ENCODE data around the gene ZFAND6. TPM values are rescaled to one million over a fixed set of nuclear protein-coding genes. Genes with fewer than 3 reads are reported as not detected.

Gene ZFAND6
- total and polyA plus RNA-seq, 10 of the 15 experiments (the other 5 are each of a cell fraction or from before 2014, with no cell fraction given), result 78.9 to 179 (median 135) TPM

GRCh38 chr15:80132382-80132781 is 72.9 kb downstream of the ZFAND6 start:
- Histone ChIP-seq H3K36me3 (ENCODE audit: control insufficient read depth in 2 of 2, insufficient read depth in 2 of 2, low read length in 1 of 2) (peaks cover 2 to 25% of the 10 kb centered on the region in 2 experiments; a peak in 3 of 4 replicates), H3K79me2 (ENCODE audit: control insufficient read depth, insufficient read depth, low read length) (no peaks in the 10 kb centered on the region), H3K4me2 (ENCODE audit: control insufficient read depth, insufficient read depth) (no peak overlapping the region), H2AFZ (ENCODE audit: control insufficient read depth, low read depth, low read length) (no peak overlapping the region), H3K9ac (ENCODE audit: control insufficient read depth, insufficient read depth, low read length) (no peak overlapping the region), H3K4me3 (no peak overlapping the region), H3K4me1 (ENCODE audit: control insufficient read depth, insufficient read depth, low read length) (no peaks in the 10 kb centered on the region), H3K27me3 (replicated peaks in 1 of 2; ENCODE audit: control insufficient read depth in 2 of 2, insufficient read depth in 2 of 2, low read length in 1 of 2) (no peaks in the 10 kb centered on the region), H4K20me1 (ENCODE audit: control insufficient read depth, insufficient read depth) (no peaks in the 10 kb centered on the region), H3K9me3 (replicated peaks; ENCODE audit: control insufficient read depth, insufficient read depth, low read length) (no peaks in the 10 kb centered on the region), H3K27ac (ENCODE audit: control insufficient read depth, insufficient read depth) (no peak overlapping the region)
- FAIRE-seq, result no peak
- TF ChIP-seq EZH2 (IDR thresholded peaks at IDR 0.05; ENCODE audit: borderline replicate concordance, control insufficient read depth, low read depth, low read length), result no peak
- no peak for TF ChIP-seq FOXK2 (IDR thresholded peaks at IDR 0.05)
- TF ChIP-seq PKNOX1 (IDR thresholded peaks at IDR 0.05), result no peak
- TF ChIP-seq BCLAF1 (IDR thresholded peaks at IDR 0.05), result no peak
- TF ChIP-seq NBN (IDR thresholded peaks at IDR 0.05), result no peak
- no peak for TF ChIP-seq EED (IDR thresholded peaks at IDR 0.05; ENCODE audit: low read depth)
- no peak for TF ChIP-seq E2F8 (IDR thresholded peaks at IDR 0.05; ENCODE audit: low read depth, partially characterized antibody)
- TF ChIP-seq ESRRA (IDR thresholded peaks at IDR 0.05; ENCODE audit: low read length), result no peak
- TF ChIP-seq ASH2L (IDR thresholded peaks at IDR 0.05; ENCODE audit: borderline replicate concordance, low read depth), result no peak
- TF ChIP-seq CEBPZ (IDR thresholded peaks at IDR 0.05; ENCODE audit: low read depth, low read length), result no peak
- TF ChIP-seq YBX1 (IDR thresholded peaks at IDR 0.05), result no peak
- TF ChIP-seq BACH1 (IDR thresholded peaks at IDR 0.05; ENCODE audit: borderline replicate concordance), result no peak
- TF ChIP-seq NR2C1 (IDR thresholded peaks at IDR 0.05), result no peak
- no peak for TF ChIP-seq CBX3 (IDR thresholded peaks at IDR 0.05; ENCODE audit: borderline replicate concordance, low read depth)
- no peak for TF ChIP-seq PML (IDR thresholded peaks at IDR 0.05; ENCODE audit: low read length)
- no peak for TF ChIP-seq LARP7 (IDR thresholded peaks at IDR 0.05)
- ChIA-PET SMC1A (ENCODE audit: uncharacterized antibody, unreplicated experiment) (interaction anchor here (1.0 kb wide), 1 partner anchor 20 kb away, joined by 4 read pairs; no protein-coding TSS in a partner anchor), POLR2A (no interaction called here), RAD21 (ENCODE audit: unreplicated experiment) (no interaction called here), CTCF (interaction anchor here (0.6 kb wide), 1 partner anchor 17 kb away, joined by 3 read pairs; no protein-coding TSS in a partner anchor)
- no peak for ATAC-seq
- no peak for DNase-seq (ENCODE audit: low read depth, low spot score)
- in situ Hi-C loops (cut with MboI), result no loop called here
- WGBS (ENCODE audit: insufficient coverage, insufficient replicate concordance, low lambda C conversion rate, missing lambda C conversion rate), result 98% methylated on average over 3 of the region's 3 CpGs
- intact Hi-C loops (cut with micrococcal nuclease; ENCODE audit: unreplicated experiment), result no loop called here
- BruUV-seq (replicated peaks), result no TSS peak

Data from GM12878 (cell line).